NB4 (cell line): ENCODE data around the gene CNPY1.

Source experiments
- DNase-seq: peaks from one replicate; pipeline ENCODE4 v3.0.0; 2010; ENCODE audit warnings: low read depth
- H3K4me3 ChIP-seq: one replicate; pipeline ENCODE4 v1.5.1; 2011; ENCODE audit warnings: mild to moderate bottlenecking, low read depth, low read length, moderate library complexity
- MYC ChIP-seq: IDR thresholded peaks from 2 replicates; pipeline ENCODE4 v1.6.1; 2011; ENCODE audit warnings: low read depth, low read length
- POLR2A ChIP-seq: IDR thresholded peaks from 2 replicates; pipeline ENCODE4 v1.6.1; 2011; ENCODE audit warnings: mild to moderate bottlenecking; ENCODE audit not compliant: insufficient read length; ENCODE audit errors: extremely low read depth
- TF ChIP-seq, protein P1 (sequence below): IDR thresholded peaks from one replicate; pipeline ENCODE4 v1.5.1; 2012; ENCODE audit warnings: low read depth, low read length
- TF ChIP-seq, protein P2 (sequence below): IDR thresholded peaks from 2 replicates; pipeline ENCODE4 v1.6.1; 2011; ENCODE audit warnings: low read depth, low read length

The CNPY1 gene

DNA sequence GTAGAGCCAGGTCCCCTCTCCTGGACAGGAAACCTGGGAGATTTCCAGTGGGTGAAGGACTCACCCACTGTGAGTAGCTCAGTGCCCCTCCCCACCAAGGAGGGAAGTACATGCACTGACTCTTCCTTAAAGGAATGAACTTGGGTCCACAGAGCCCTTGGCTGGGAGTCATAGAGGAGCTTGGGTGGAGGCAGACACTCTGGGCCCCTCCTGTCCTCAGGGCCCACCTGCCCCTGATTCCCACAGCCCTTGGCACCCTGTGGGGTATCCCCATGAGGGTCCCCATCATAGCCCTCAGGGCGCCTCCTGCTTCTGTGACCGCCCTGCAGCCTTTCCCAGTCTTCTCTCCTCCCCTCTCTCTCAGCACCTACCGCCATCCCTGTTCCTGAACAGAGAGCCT is 84.7 kb downstream of the CNPY1 start:
- TF ChIP-seq POLR2A = no peak
- TF ChIP-seq, protein P1, sequence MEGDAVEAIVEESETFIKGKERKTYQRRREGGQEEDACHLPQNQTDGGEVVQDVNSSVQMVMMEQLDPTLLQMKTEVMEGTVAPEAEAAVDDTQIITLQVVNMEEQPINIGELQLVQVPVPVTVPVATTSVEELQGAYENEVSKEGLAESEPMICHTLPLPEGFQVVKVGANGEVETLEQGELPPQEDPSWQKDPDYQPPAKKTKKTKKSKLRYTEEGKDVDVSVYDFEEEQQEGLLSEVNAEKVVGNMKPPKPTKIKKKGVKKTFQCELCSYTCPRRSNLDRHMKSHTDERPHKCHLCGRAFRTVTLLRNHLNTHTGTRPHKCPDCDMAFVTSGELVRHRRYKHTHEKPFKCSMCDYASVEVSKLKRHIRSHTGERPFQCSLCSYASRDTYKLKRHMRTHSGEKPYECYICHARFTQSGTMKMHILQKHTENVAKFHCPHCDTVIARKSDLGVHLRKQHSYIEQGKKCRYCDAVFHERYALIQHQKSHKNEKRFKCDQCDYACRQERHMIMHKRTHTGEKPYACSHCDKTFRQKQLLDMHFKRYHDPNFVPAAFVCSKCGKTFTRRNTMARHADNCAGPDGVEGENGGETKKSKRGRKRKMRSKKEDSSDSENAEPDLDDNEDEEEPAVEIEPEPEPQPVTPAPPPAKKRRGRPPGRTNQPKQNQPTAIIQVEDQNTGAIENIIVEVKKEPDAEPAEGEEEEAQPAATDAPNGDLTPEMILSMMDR = no peak
- TF ChIP-seq, protein P2, sequence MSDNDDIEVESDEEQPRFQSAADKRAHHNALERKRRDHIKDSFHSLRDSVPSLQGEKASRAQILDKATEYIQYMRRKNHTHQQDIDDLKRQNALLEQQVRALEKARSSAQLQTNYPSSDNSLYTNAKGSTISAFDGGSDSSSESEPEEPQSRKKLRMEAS = no peak
- TF ChIP-seq MYC = no peak
- no peak for DNase-seq
- H3K4me3 ChIP-seq = no peak overlapping the region

DNA sequence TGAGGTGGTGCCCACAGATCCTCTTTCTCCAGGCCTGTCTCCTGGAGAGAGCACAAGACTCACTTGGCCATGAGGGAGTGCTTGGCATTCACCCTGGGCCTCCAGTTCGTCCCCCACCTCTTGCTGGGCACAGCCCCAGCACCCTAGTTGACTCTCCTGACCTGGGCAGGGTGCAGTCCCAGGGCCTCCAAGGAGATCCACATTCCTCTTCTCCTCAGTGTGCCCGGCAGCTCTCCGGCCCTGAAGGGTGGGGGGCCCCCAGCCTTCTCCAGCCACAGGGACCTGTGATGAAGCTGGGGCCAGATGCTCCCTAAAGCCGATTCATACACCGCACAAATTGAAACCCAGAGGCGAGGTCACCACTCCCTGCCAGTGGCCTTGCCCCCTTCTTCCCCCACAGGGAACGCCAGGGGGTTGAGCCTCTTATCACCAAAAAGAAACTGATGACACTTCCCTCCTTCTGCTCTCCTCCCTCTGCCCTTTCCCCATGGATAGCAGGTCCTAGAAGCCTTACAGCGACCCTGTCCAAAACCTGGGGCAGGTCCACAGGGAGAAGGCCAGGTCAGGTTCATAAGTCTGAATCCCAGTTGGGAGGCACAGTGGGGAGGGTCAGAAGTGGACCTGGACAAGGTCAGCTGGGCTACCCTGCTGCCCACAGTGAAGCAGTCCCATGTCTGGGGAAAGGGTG is 85.3 kb downstream of the CNPY1 start:
- no peak for TF ChIP-seq MYC
- no peak overlapping the region for H3K4me3 ChIP-seq
- DNase-seq = no peak

DNA sequence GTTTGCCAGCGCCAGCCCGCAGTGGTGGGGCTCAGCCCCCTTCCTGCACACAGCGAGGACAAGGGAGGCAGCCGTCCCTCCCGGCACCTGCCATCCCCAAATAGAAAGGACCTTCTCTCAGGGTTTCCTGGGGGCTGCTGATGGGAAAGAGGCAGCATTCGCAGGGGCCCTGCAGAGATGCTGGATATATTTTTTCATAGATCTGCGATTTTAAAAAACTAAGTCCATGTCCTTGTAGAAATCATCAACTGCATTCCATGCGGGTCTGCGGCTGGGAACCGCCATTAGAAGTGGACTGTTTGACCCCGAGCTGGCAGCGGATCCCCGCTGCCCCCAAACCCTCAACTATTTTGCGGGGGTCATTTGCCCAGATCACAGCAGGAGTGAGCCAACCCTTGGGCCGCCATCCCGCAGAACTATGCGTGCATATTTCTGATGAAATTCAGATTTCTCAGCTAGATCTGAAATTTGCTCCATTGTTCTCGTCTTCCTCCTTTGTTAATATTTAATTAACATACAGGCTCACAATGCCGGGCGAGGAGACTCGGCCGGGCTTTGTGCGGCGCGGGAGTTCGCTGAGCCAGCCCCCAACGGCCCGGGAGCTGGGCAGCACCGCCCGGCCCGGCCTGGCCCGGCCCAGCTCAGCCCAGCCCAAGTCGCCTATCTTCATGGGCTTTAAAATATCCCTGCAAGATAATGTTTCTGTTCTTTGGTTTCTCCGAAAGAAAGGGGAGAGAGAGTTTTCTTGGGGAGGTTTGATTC is 86.5 kb downstream of the CNPY1 start:
- no peak for TF ChIP-seq POLR2A
- TF ChIP-seq, protein P2 = no peak
- no peak for TF ChIP-seq MYC
- TF ChIP-seq, protein P1 = no peak
- DNase-seq = no peak
- no peak overlapping the region for H3K4me3 ChIP-seq

DNA sequence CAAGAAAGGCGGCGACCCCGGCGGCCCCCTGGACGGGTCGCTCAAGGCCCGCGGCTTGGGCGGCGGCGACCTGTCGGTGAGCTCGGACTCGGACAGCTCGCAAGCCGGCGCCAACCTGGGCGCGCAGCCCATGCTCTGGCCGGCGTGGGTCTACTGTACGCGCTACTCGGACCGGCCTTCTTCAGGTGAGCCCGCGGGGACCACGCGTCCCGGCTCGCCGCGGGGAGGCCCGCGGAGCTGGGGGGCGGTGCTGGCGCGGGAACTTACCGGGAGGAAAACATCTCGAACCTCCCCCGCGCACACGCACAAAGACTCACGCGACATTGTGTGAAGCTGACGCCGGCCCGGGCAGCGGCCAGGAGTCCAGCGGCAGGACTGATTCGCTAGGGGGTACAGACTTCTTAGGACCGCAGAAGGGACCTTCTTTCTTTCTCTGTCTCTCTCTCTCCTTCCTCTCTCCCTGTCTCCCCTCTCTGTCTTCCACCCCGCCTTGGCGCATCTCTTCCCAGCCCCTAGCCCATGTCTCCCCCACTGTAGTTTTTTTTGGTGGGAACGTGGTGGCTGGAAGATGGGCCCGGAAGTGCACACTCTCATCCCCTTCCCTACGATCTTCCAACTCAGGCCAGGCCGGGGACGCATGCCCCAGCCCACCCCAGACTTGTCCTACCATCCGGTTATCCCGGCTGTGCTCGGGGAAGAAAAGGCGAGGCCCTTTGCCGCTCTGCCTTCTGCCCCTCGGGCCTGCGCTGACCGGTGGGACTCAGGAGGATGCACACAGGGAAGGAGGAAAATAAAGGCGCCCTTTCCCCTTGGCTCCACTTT is 87.3 kb downstream of the CNPY1 start:
- TF ChIP-seq POLR2A (no peak), MYC (no peak)
- TF ChIP-seq, protein P1 = no peak
- TF ChIP-seq, protein P2 = no peak
- no peak overlapping the region for H3K4me3 ChIP-seq
- DNase-seq = no peak

DNA sequence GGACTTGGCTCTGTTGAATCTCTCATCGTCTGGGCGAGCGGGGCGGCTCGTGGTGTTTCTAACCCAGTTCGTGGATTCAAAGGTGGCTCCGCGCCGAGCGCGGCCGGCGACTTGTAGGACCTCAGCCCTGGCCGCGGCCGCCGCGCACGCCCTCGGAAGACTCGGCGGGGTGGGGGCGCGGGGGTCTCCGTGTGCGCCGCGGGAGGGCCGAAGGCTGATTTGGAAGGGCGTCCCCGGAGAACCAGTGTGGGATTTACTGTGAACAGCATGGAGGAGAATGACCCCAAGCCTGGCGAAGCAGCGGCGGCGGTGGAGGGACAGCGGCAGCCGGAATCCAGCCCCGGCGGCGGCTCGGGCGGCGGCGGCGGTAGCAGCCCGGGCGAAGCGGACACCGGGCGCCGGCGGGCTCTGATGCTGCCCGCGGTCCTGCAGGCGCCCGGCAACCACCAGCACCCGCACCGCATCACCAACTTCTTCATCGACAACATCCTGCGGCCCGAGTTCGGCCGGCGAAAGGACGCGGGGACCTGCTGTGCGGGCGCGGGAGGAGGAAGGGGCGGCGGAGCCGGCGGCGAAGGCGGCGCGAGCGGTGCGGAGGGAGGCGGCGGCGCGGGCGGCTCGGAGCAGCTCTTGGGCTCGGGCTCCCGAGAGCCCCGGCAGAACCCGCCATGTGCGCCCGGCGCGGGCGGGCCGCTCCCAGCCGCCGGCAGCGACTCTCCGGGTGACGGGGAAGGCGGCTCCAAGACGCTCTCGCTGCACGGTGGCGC is 88.1 kb downstream of the CNPY1 start, which contains the start of gene EN2:
EN2 (plus strand) TSS at position 19 of the 767 bp plus-strand sequence; CDS start at position 268, 249 bp downstream.
- TF ChIP-seq POLR2A = no peak
- TF ChIP-seq MYC = no peak
- no peak within 1 kb of the TSS for H3K4me3 ChIP-seq
- DNase-seq = no peak

DNA sequence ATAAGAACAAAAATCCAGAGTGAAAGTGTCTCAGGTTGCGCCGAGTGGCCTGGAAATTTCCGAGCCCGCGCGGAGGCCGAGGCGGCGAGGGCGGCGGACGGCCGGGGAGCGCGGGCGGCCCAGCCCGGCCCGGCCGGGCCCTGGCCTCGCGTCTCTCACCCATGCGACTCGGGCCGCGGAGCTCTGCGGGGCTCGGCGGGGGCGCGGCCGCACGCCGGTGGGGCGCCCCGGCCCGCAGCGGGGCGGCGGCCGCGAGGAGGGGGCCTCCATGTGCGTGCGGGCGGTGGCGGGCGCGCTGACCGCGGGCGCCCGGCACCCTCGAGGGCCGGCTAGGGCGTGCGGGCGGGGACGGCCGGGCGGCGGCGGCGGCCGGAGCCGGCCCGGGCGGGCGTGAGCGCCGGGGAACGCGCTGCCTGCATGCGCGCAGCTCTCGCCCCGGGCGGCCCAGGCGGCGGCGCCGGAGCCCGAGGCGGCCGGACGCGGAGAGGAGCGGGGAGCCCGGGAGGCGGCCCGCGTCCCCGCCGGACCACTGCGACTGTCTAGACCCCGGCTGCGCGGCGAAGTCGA is 88.7 kb downstream of the CNPY1 start:
- no peak overlapping the region for H3K4me3 ChIP-seq
- TF ChIP-seq, protein P1 = no peak
- TF ChIP-seq MYC (no peak), POLR2A (no peak)
- TF ChIP-seq, protein P2 = no peak
- no peak for DNase-seq
